Thymus (tissue), 11 donors: ENCODE measurements around the gene OXSR1. TPM values are rescaled to one million over a fixed set of nuclear protein-coding genes. Genes with fewer than 3 reads are reported as not detected.

ENCODE experiments used
- DNase-seq, 9 donors: peaks; one replicate each; pipeline ENCODE4 v3.0.0-alpha.2; 2013; ENCODE audit warnings: low spot score in 9 of 9, low read depth in 6 of 9, missing footprints in 1 of 9
- H3K27ac ChIP-seq, 2 donors: one replicate each; pipeline ENCODE4 v1.5.1; 2013; ENCODE audit warnings: control low read depth in 1 of 2, low read depth in 1 of 2, low read length in 1 of 2, mild to moderate bottlenecking in 1 of 2, moderate library complexity in 1 of 2
- H3K27me3 ChIP-seq, 2 donors: one replicate each; pipeline ENCODE4 v1.5.1; 2013; ENCODE audit warnings: low read length in 1 of 2; ENCODE audit not compliant: control insufficient read depth in 2 of 2, insufficient read depth in 1 of 2
- H3K36me3 ChIP-seq, 2 donors: one replicate each; pipeline ENCODE4 v1.5.1; 2013; ENCODE audit warnings: low read length in 1 of 2, mild to moderate bottlenecking in 1 of 2, moderate library complexity in 1 of 2; ENCODE audit not compliant: control insufficient read depth in 2 of 2, insufficient read depth in 2 of 2
- H3K4me1 ChIP-seq, 2 donors: one replicate each; pipeline ENCODE4 v1.5.1; 2013; ENCODE audit warnings: low read length in 2 of 2; ENCODE audit not compliant: control insufficient read depth in 2 of 2, insufficient read depth in 2 of 2
- H3K4me3 ChIP-seq, 2 donors: one replicate each; pipeline ENCODE4 v1.5.1; 2013; ENCODE audit warnings: low read length in 2 of 2, control low read depth in 1 of 2, mild to moderate bottlenecking in 1 of 2
- H3K9me3 ChIP-seq, 2 donors: one replicate each; pipeline ENCODE4 v1.5.1; 2013; ENCODE audit warnings: low read length in 1 of 2, mild to moderate bottlenecking in 1 of 2; ENCODE audit not compliant: control insufficient read depth in 2 of 2, insufficient read depth in 1 of 2
- WGBS: extraction: QIAGEN DNeasy Blood & Tissue Kit; methylation state at CpG from one replicate; pipeline ENCODE4 v1.1.7; 2013; 5-methylcytosine and 5-hydroxymethylcytosine counted together
- polyA plus RNA-seq: library from polyadenylated mRNA; stranded (reverse); fragments of 200-250 nt; gene quantifications from one replicate; pipeline ENCODE4 v1.2.3, GENCODE V29; 2013
- total RNA-seq: library from RNA; stranded (reverse); fragments of 120-200 nt; gene quantifications from one replicate; pipeline ENCODE4 v1.2.4, GENCODE V29; 2013
- donor health status: healthy.

OXSR1 gene
- total and polyA plus RNA-seq, 2 donors: 23.0 to 33.0 TPM

GRCh38 chr3:38204599-38205471 is 39.5 kb downstream of the OXSR1 start:
- no peak for DNase-seq
- no peaks in the 10 kb centered on the region for H3K27me3 ChIP-seq
- peaks cover 18 to 33% of the 10 kb centered on the region in 2 donors for H3K36me3 ChIP-seq
- no peaks in the 10 kb centered on the region for H3K9me3 ChIP-seq
- WGBS: 99% methylated on average over 4 of the region's 4 CpGs
- H3K4me3 ChIP-seq: no peak overlapping the region
- H3K27ac ChIP-seq: no peak overlapping the region
- H3K4me1 ChIP-seq: no peaks in the 10 kb centered on the region

- Histone ChIP-seq H3K27me3 (no peaks in the 10 kb centered on the region), H3K4me3 (no peak overlapping the region), H3K36me3 (peaks cover 15 to 28% of the 10 kb centered on the region in 2 donors), H3K4me1 (peaks cover under 1 to 2% of the 10 kb centered on the region in 2 donors), H3K27ac (no peak overlapping the region), H3K9me3 (no peaks in the 10 kb centered on the region)
- 83% methylated on average over 3 of the region's 3 CpGs for WGBS
- no peak for DNase-seq
Measured at GRCh38 chr3:38205472-38205805, 40.1 kb downstream of the OXSR1 start.

- H3K4me1 ChIP-seq: peaks cover 2% of the 10 kb centered on the region in 2 donors
- H3K27ac ChIP-seq: no peak overlapping the region
- DNase-seq: no peak
- H3K9me3 ChIP-seq: no peaks in the 10 kb centered on the region
- peaks cover 12 to 23% of the 10 kb centered on the region in 2 donors for H3K36me3 ChIP-seq
- H3K4me3 ChIP-seq: no peak overlapping the region
- H3K27me3 ChIP-seq: no peaks in the 10 kb centered on the region
- WGBS: 93% methylated on average over 4 of the region's 4 CpGs
Measured at GRCh38 chr3:38207254-38208003, 42.1 kb downstream of the OXSR1 start.

- Histone ChIP-seq H3K4me3 (no peak overlapping the region), H3K27me3 (no peaks in the 10 kb centered on the region), H3K27ac (no peak overlapping the region), H3K4me1 (peaks cover 2% of the 10 kb centered on the region in 2 donors), H3K36me3 (peaks cover 3 to 14% of the 10 kb centered on the region in 2 donors), H3K9me3 (no peaks in the 10 kb centered on the region)
- 85% methylated on average over 2 of the region's 2 CpGs for WGBS
- DNase-seq: no peak
Measured at GRCh38 chr3:38210141-38210757, 44.9 kb downstream of the OXSR1 start.

GRCh38 chr3:38212141-38212540 is 46.8 kb downstream of the OXSR1 start:
- H3K9me3 ChIP-seq: no peaks in the 10 kb centered on the region
- peaks cover 2% of the 10 kb centered on the region in 2 donors for H3K4me1 ChIP-seq
- peaks cover 9 to 15% of the 10 kb centered on the region in 2 donors for H3K36me3 ChIP-seq
- H3K27ac ChIP-seq: no peak overlapping the region
- 99% methylated on average over 1 of the region's 1 CpG for WGBS
- no peak overlapping the region for H3K4me3 ChIP-seq
- H3K27me3 ChIP-seq: no peaks in the 10 kb centered on the region
- DNase-seq: no peak

- Histone ChIP-seq H3K4me1 (peaks cover 2% of the 10 kb centered on the region in 2 donors), H3K27ac (no peak overlapping the region), H3K27me3 (no peaks in the 10 kb centered on the region), H3K4me3 (no peak overlapping the region), H3K36me3 (peaks cover 6 to 10% of the 10 kb centered on the region in 2 donors), H3K9me3 (no peaks in the 10 kb centered on the region)
- WGBS: over 99% methylated on average over 2 of the region's 2 CpGs
- DNase-seq: no peak
Measured at GRCh38 chr3:38214560-38214959, 49.2 kb downstream of the OXSR1 start.

- Histone ChIP-seq H3K4me1 (no peaks in the 10 kb centered on the region), H3K9me3 (no peaks in the 10 kb centered on the region), H3K27me3 (no peaks in the 10 kb centered on the region), H3K4me3 (no peak overlapping the region), H3K27ac (no peak overlapping the region), H3K36me3 (peaks cover 16 to 27% of the 10 kb centered on the region in 2 donors)
- WGBS: 99% methylated on average over 3 of the region's 3 CpGs
- no peak for DNase-seq
Measured at GRCh38 chr3:38219609-38220197, 54.4 kb downstream of the OXSR1 start.

- H3K27ac ChIP-seq: no peak overlapping the region
- WGBS: 99% methylated on average over 1 of the region's 1 CpG
- H3K36me3 ChIP-seq: peaks cover 16 to 28% of the 10 kb centered on the region in 2 donors
- H3K4me1 ChIP-seq: no peaks in the 10 kb centered on the region
- DNase-seq: no peak
- no peaks in the 10 kb centered on the region for H3K27me3 ChIP-seq
- no peaks in the 10 kb centered on the region for H3K9me3 ChIP-seq
- H3K4me3 ChIP-seq: no peak overlapping the region
Measured at GRCh38 chr3:38221005-38221404, 55.7 kb downstream of the OXSR1 start.
